HepG2 (cell line): ENCODE data around the gene LYPD1. TPM values are rescaled to one million over a fixed set of nuclear protein-coding genes. Genes with fewer than 3 reads are reported as not detected.

Experiments
- ATAC-seq: fragments of 200-7000 bp; cut with Tn5 transposase; 3 replicates; pipeline ENCODE4 v1.9.1; 2020; ENCODE audit warnings: mild to moderate bottlenecking, moderate library complexity
- BruUV-seq: library from RNA; stranded (reverse); fragments of 400-500 nt; replicated peaks from 2 replicates; lab custom pipeline; 2021; lab: Mats Ljungman, UMichigan
- CTCF ChIA-PET: fragments of 300-600 bp; formaldehyde crosslinking; extraction: SDS; loops from one replicate; lab custom pipeline; 2021; ENCODE audit warnings: low total read pairs, inconsistent platforms, low intra/inter-chr PET ratio; lab: Yijun Ruan, JAX
- POLR2A ChIA-PET: fragments of 350-600 bp; sonication (Branson Sonifier 250); formaldehyde crosslinking; loops from one replicate; lab custom pipeline; 2020; ENCODE audit warnings: antibody characterized with exemption, inconsistent platforms; lab: Yijun Ruan, JAX
- DNase-seq: peaks from one replicate; pipeline ENCODE4 v3.0.0-alpha.2; 2015; ENCODE audit warnings: low spot score
- FAIRE-seq: peaks from 3 replicates; lab custom pipeline; 2011; peaks lifted over from hg19 to GRCh38; lab: Jason Lieb, UNC
- H2AFZ ChIP-seq: one replicate; pipeline ENCODE4 v1.6.1; 2011; ENCODE audit warnings: low read length, inconsistent platforms
- H3K27ac ChIP-seq: fragments of 300-600 bp; 3 replicates; pipeline ENCODE4 v1.8.0; 2011; ENCODE audit warnings: mixed run types, mild to moderate bottlenecking, mixed read lengths, low read length, inconsistent platforms; ENCODE audit not compliant: insufficient read depth; ENCODE audit errors: extremely low read length
- H3K27me3 ChIP-seq, 2 experiments: fragments of 200-600 bp in 1 of 2; 2 replicates in 1 of 2; 3 replicates in 1 of 2; pipeline versions ENCODE4 v1.6.0 to v1.8.0; 2011; ENCODE audit warnings: low read length in 2 of 2, mild to moderate bottlenecking in 2 of 2, moderate library complexity in 2 of 2, inconsistent platforms in 1 of 2; ENCODE audit not compliant: insufficient read depth in 2 of 2, control insufficient read depth in 1 of 2
- H3K36me3 ChIP-seq, 2 experiments: fragments of 200-600 bp in 1 of 2; replicated peaks in 1 of 2; 2 replicates in 1 of 2; 3 replicates in 1 of 2; pipeline versions ENCODE4 v1.5.1 to v1.8.0; 2011; ENCODE audit warnings: low read length in 2 of 2, inconsistent platforms in 1 of 2; ENCODE audit not compliant: insufficient read depth in 2 of 2, control insufficient read depth in 1 of 2
- H3K4me1 ChIP-seq: 2 replicates; pipeline ENCODE4 v1.5.1; 2012; ENCODE audit warnings: low read length, inconsistent platforms; ENCODE audit not compliant: insufficient read depth
- H3K4me2 ChIP-seq: 2 replicates; pipeline ENCODE4 v1.6.0; 2011; ENCODE audit warnings: low read depth, low read length, inconsistent platforms
- H3K4me3 ChIP-seq, 3 experiments: fragments of 200-600 bp in 1 of 3; sonication (generic), shearing (Covaris generic) in 1 of 3; replicated peaks in 1 of 3; 2 replicates each; pipeline ENCODE4 v1.5.1; 2011 to 2016; ENCODE audit warnings: low read length in 3 of 3, inconsistent platforms in 2 of 3, low read depth in 2 of 3, mild to moderate bottlenecking in 2 of 3, control low read depth in 1 of 3, mixed read lengths in 1 of 3; ENCODE audit not compliant: insufficient read depth in 1 of 3
- H3K79me2 ChIP-seq: one replicate; pipeline ENCODE4 v1.6.1; 2011; ENCODE audit warnings: low read length, inconsistent platforms; ENCODE audit not compliant: insufficient read depth
- H3K9ac ChIP-seq: 2 replicates; pipeline ENCODE4 v1.6.0; 2011; ENCODE audit warnings: mild to moderate bottlenecking, low read depth, low read length, inconsistent platforms; ENCODE audit not compliant: insufficient read depth
- H3K9me3 ChIP-seq: 2 replicates; pipeline ENCODE4 v1.5.1; 2012; ENCODE audit warnings: mild to moderate bottlenecking, low read length
- H4K20me1 ChIP-seq: 2 replicates; pipeline ENCODE4 v1.6.0; 2011; ENCODE audit warnings: inconsistent platforms, mild to moderate bottlenecking, low read length, moderate library complexity; ENCODE audit not compliant: insufficient read depth
- CREB1 ChIP-seq, 2 experiments: fragments of 450-650 bp in 1 of 2; IDR thresholded peaks; 2 replicates each; pipeline ENCODE4 v1.6.1; 2016 to 2017; ENCODE audit warnings: control low read depth in 1 of 2, mild to moderate bottlenecking in 1 of 2, missing compliant biosample characterization in 1 of 2, missing genetic modification characterization in 1 of 2
- KDM2A ChIP-seq: sonication (generic); formaldehyde crosslinking; IDR thresholded peaks from 2 replicates; pipeline ENCODE4 v1.4.0; 2020; ENCODE audit warnings: low read depth, missing genetic modification reagents, borderline replicate concordance
- NBN ChIP-seq: fragments of 450-650 bp; conservative IDR thresholded peaks from 2 replicates; pipeline ENCODE4 v1.6.1; 2017
- NFE2 ChIP-seq: sonication (generic); formaldehyde crosslinking; IDR thresholded peaks from 2 replicates; pipeline ENCODE4 v1.4.0; 2020; ENCODE audit warnings: missing genetic modification reagents
- THYN1 ChIP-seq: sonication (generic); formaldehyde crosslinking; IDR thresholded peaks from 2 replicates; pipeline ENCODE4 v1.8.1; 2023; ENCODE audit warnings: low read depth, mild to moderate bottlenecking, moderate library complexity, missing genetic modification reagents, borderline replicate concordance
- ZBTB33 ChIP-seq: sonication (generic); formaldehyde crosslinking; IDR thresholded peaks from 2 replicates; pipeline ENCODE4 v1.4.0; 2020; ENCODE audit warnings: missing genetic modification reagents
- ZNF121 ChIP-seq: sonication (generic); formaldehyde crosslinking; IDR thresholded peaks from 2 replicates; pipeline ENCODE4 v1.5.0; 2020; ENCODE audit warnings: mild to moderate bottlenecking, missing genetic modification reagents
- ZNF577 ChIP-seq: sonication (generic); formaldehyde crosslinking; IDR thresholded peaks from 2 replicates; pipeline ENCODE4 v1.4.0; 2020; ENCODE audit warnings: mild to moderate bottlenecking, low read depth, missing genetic modification reagents, borderline replicate concordance
- WGBS: methylation state at CpG from one replicate; pipeline ENCODE4 v1.1.6; 2017; ENCODE audit warnings: low lambda C conversion rate; 5-methylcytosine and 5-hydroxymethylcytosine counted together
- in situ Hi-C: cut with HindIII; loops from 2 replicates; pipeline ENCODE4 v1.10.0; 2017; ENCODE audit warnings: low pct_unique_long_range_greater_than_20kb; ENCODE audit not compliant: extremely low pct_ligation_motif_present
- intact Hi-C: fragments of 100-400 bp; cut with micrococcal nuclease; formaldehyde crosslinking; loops from one replicate; pipeline ENCODE4 v1.10.0; 2022; ENCODE audit not compliant: unreplicated experiment
- polyA plus RNA-seq, 8 experiments: library from polyadenylated mRNA; depleted of rRNA in 3 of 8; stranded (reverse) in 7 of 8; unstranded in 1 of 8; fragments of >200 nt; fragmentation: Illumina TruSeq in 4 of 8; extraction: Trizol in 4 of 8; gene quantifications; 2 replicates each; pipeline versions ENCODE4 v1.2.1 to v1.2.3, GENCODE V29; 2011 to 2016; ENCODE audit warnings: low read depth in 4 of 8, missing spikeins in 1 of 8, mixed read lengths in 1 of 8; ENCODE audit not compliant: insufficient read depth in 1 of 8
- total RNA-seq, 5 experiments: library from RNA; depleted of rRNA; stranded (reverse); fragments of >200 nt; fragmentation: Illumina TruSeq; extraction: Trizol; gene quantifications; 2 replicates each; pipeline ENCODE4 v1.2.3, GENCODE V29; 2016; ENCODE audit warnings: low read depth in 1 of 5

The LYPD1 gene
- total and polyA plus RNA-seq, 2 of the 13 experiments (the other 11 are each of a cell fraction or from before 2014, with no cell fraction given) = not detected

GRCh38 chr2:132623096-132623839 lies 46.7 kb downstream of the LYPD1 start:
- Histone ChIP-seq H3K9ac (no peak overlapping the region), H3K9me3 (no peaks in the 10 kb centered on the region), H4K20me1 (no peaks in the 10 kb centered on the region), H3K36me3 (no peaks in the 10 kb centered on the region), H2AFZ (no peak overlapping the region), H3K27ac (no peak overlapping the region), H3K79me2 (no peaks in the 10 kb centered on the region), H3K4me2 (no peak overlapping the region), H3K4me3 (no peak overlapping the region), H3K27me3 (no peaks in the 10 kb centered on the region), H3K4me1 (no peaks in the 10 kb centered on the region)
- in situ Hi-C loops = no loop called here
- intact Hi-C loops = no loop called here
- TF ChIP-seq NBN (no peak), ZNF577 (CRISPR knock-in tag) (no peak), CREB1 (IDR thresholded peaks at IDR 0.05) (no peak), CREB1 (CRISPR knock-in tag; IDR thresholded peaks at IDR 0.05) (no peak), ZNF121 (CRISPR knock-in tag) (no peak), ZBTB33 (no peak), KDM2A (CRISPR knock-in tag) (no peak), THYN1 (CRISPR knock-in tag) (no peak), NFE2 (CRISPR knock-in tag) (no peak)
- CTCF ChIA-PET = no interaction called here
- DNase-seq (no peak), ATAC-seq (no peak), FAIRE-seq (no peak)
- POLR2A ChIA-PET = no interaction called here
- WGBS = 18% methylated on average over 9 of the region's 9 CpGs
- BruUV-seq = no TSS peak
